GM12891 (cell line): ENCODE measurements around the gene MMEL1.

Experiments
- POLR2A ChIP-seq: IDR thresholded peaks from 2 replicates; pipeline ENCODE4 v1.6.1; 2011; ENCODE audit warnings: low read depth, low read length, control low read depth
- POLR2AphosphoS5 ChIP-seq: IDR thresholded peaks from 2 replicates; pipeline ENCODE4 v1.6.1; 2011; ENCODE audit warnings: low read depth, low read length, control low read depth

DNA sequence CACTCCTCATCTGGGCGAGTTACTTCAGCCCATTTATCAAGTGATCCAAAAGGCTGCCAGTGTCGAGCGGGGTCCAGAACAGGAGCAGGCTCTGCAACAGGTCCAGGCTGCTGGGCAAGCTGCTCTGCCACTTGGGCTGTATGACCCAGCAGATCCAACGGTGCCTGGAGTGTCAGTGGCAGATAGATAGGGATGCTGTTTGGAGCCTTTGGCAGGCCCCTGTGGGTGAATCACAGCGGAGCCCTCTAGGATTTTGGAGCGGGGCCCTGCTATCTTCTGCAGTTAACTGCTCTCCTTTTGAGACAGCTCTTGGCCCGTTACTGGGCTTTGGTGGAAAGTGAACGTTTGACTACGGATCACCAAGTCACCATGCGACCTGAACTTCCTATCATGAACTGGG lies 7.5 kb downstream of the MMEL1 start:
- TF ChIP-seq POLR2A (no peak), POLR2AphosphoS5 (no peak)
